B cell (primary cell): ENCODE data around the gene MAP7D1. TPM values are rescaled to one million over a fixed set of nuclear protein-coding genes. Genes with fewer than 3 reads are reported as not detected.
"Not testable (repeated sequence)": the region's sequence is repeated elsewhere in the genome, so short reads cannot be mapped to it uniquely, and the experiment has no call there.

Experiments
- ATAC-seq: fragments of 200-7000 bp; cut with Tn5 transposase; one replicate; pipeline ENCODE4 v1.10.0; 2021; ENCODE audit warnings: low read depth, mild to moderate bottlenecking, moderate number of reproducible peaks, moderate library complexity
- CTCF ChIA-PET: fragments of 350-600 bp; sonication (Branson Sonifier 250); formaldehyde crosslinking; loops from one replicate; lab custom pipeline; 2021; ENCODE audit warnings: antibody characterized with exemption, inconsistent platforms; lab: Charles Lee
- POLR2A ChIA-PET: fragments of 350-600 bp; sonication (Branson Sonifier 250); formaldehyde crosslinking; loops from one replicate; lab custom pipeline; 2021; ENCODE audit warnings: antibody characterized with exemption; lab: Charles Lee
- DNase-seq: peaks from one replicate; pipeline ENCODE4 v3.0.0; 2013
- H2AFZ ChIP-seq: 2 replicates; pipeline ENCODE4 v1.6.1; 2012; ENCODE audit warnings: mild to moderate bottlenecking, low read depth, low read length; ENCODE audit not compliant: insufficient read depth, poor library complexity, severe bottlenecking
- H3K27ac ChIP-seq, 2 donors: 1 replicate in 1 of 2; 2 replicates in 1 of 2; pipeline ENCODE4 v1.5.1; 2012 to 2013; ENCODE audit warnings: low read length in 2 of 2, mild to moderate bottlenecking in 2 of 2, moderate library complexity in 1 of 2
- H3K27me3 ChIP-seq, 4 experiments: fragments of 200-600 bp in 1 of 4; sonication (generic) in 1 of 4; replicated peaks in 1 of 4; 1 replicate in 2 of 4; 2 replicates in 2 of 4; pipeline versions ENCODE4 v1.6.1 to v1.7.0; 2013 to 2016; ENCODE audit warnings: low read length in 3 of 4, mild to moderate bottlenecking in 2 of 4, mixed read lengths in 1 of 4, moderate library complexity in 1 of 4; ENCODE audit not compliant: insufficient read depth in 4 of 4, control insufficient read depth in 3 of 4; ENCODE audit errors: control extremely low read depth in 1 of 4
- H3K36me3 ChIP-seq, 2 experiments: replicated peaks in 1 of 2; 1 replicate in 1 of 2; 2 replicates in 1 of 2; pipeline versions ENCODE4 v1.6.1 to v1.7.1; 2013; ENCODE audit warnings: low read length in 1 of 2; ENCODE audit not compliant: insufficient read depth in 2 of 2, control insufficient read depth in 1 of 2; ENCODE audit errors: control extremely low read depth in 1 of 2, extremely low read depth in 1 of 2
- H3K4me1 ChIP-seq, 2 donors: fragments of 200-600 bp in 1 of 2; sonication (generic) in 1 of 2; 1 replicate in 1 of 2; 2 replicates in 1 of 2; pipeline versions ENCODE4 v1.5.1 to v1.6.1; 2013 to 2017; ENCODE audit warnings: low read length in 2 of 2; ENCODE audit not compliant: control insufficient read depth in 2 of 2, insufficient read depth in 2 of 2
- H3K4me2 ChIP-seq: replicated peaks from 2 replicates; pipeline ENCODE3; 2012; ENCODE audit warnings: mild to moderate bottlenecking, low read depth, low read length; ENCODE audit not compliant: poor library complexity, severe bottlenecking
- H3K4me3 ChIP-seq, 5 experiments: fragments of 200-600 bp in 1 of 5; sonication (generic) in 1 of 5; 1 replicate in 3 of 5; 2 replicates in 2 of 5; pipeline versions ENCODE4 v1.5.1 to v1.7.0; 2011 to 2016; ENCODE audit warnings: low read length in 4 of 5, mild to moderate bottlenecking in 4 of 5, low read depth in 2 of 5, control low read depth in 1 of 5, moderate library complexity in 1 of 5; ENCODE audit not compliant: insufficient read depth in 1 of 5; ENCODE audit errors: control extremely low read depth in 1 of 5, extremely low read depth in 1 of 5
- H3K79me2 ChIP-seq: fragments of 200-600 bp; sonication (generic); one replicate; pipeline ENCODE4 v1.6.0; 2016; ENCODE audit warnings: low read length; ENCODE audit not compliant: control insufficient read depth, insufficient read depth
- H3K9ac ChIP-seq: fragments of 200-600 bp; sonication (generic); 2 replicates; pipeline ENCODE4 v1.6.1; 2017; ENCODE audit warnings: mild to moderate bottlenecking, low read length, moderate library complexity
- H3K9me3 ChIP-seq, 3 donors: one replicate each; pipeline versions ENCODE4 v1.6.1 to v1.7.1; 2013; ENCODE audit warnings: low read length in 2 of 3; ENCODE audit not compliant: control insufficient read depth in 2 of 3, insufficient read depth in 1 of 3; ENCODE audit errors: control extremely low read depth in 1 of 3
- H4K20me1 ChIP-seq: 2 replicates; pipeline ENCODE4 v1.6.0; 2012; ENCODE audit warnings: mild to moderate bottlenecking, low read length; ENCODE audit not compliant: insufficient read depth, control insufficient read depth, poor library complexity, severe bottlenecking
- H3K27ac Mint-ChIP-seq: one replicate; pipeline ENCODE4 v1.8.0; 2021; ENCODE audit warnings: mixed read lengths
- H3K27me3 Mint-ChIP-seq: one replicate; pipeline ENCODE4 v1.8.0; 2021; ENCODE audit warnings: mixed read lengths
- H3K4me1 Mint-ChIP-seq: one replicate; pipeline ENCODE4 v1.8.0; 2021; ENCODE audit warnings: mixed read lengths
- H3K4me3 Mint-ChIP-seq: one replicate; pipeline ENCODE4 v1.8.0; 2021; ENCODE audit warnings: mixed read lengths
- H3K9me3 Mint-ChIP-seq: one replicate; pipeline ENCODE4 v1.8.0; 2022; ENCODE audit warnings: mixed read lengths; ENCODE audit not compliant: insufficient read depth
- CTCF ChIP-seq: fragments of 200-600 bp; IDR thresholded peaks from one replicate; pipeline ENCODE4 v1.8.0; 2022; ENCODE audit warnings: antibody characterized with exemption, mild to moderate bottlenecking
- EZH2 ChIP-seq: IDR thresholded peaks from 2 replicates; pipeline ENCODE4 v1.6.1; 2012; ENCODE audit warnings: borderline replicate concordance, low read depth, mild to moderate bottlenecking, moderate library complexity, low read length; ENCODE audit not compliant: insufficient read depth, poor library complexity, severe bottlenecking
- WGBS: methylation state at CpG from one replicate; pipeline ENCODE4 v1.1.5; 2013; ENCODE audit warnings: missing lambda C conversion rate; ENCODE audit not compliant: insufficient coverage; 5-methylcytosine and 5-hydroxymethylcytosine counted together
- intact Hi-C: fragments of 100-400 bp; cut with micrococcal nuclease; formaldehyde crosslinking; loops from one replicate; pipeline ENCODE4 v1.10.0; 2022
- polyA plus RNA-seq: library from polyadenylated mRNA; depleted of rRNA; stranded (reverse); fragments of >200 nt; gene quantifications from 2 replicates; pipeline ENCODE4 v1.2.3, GENCODE V29; 2012
- small RNA-seq: library from RNA; depleted of rRNA; stranded (forward); fragments of <200 nt; gene quantifications from one replicate; pipeline ENCODE3, GENCODE V24; 2012; ENCODE audit warnings: low replicate concordance, low read depth; ENCODE audit not compliant: insufficient read length
- total RNA-seq, 2 donors: library from RNA; stranded (reverse); fragments of 120-200 nt in 1 of 2; gene quantifications; 1 replicate in 1 of 2; 2 replicates in 1 of 2; pipeline versions ENCODE4 v1.2.3 to v1.2.4, GENCODE V29; 2013 to 2022

The MAP7D1 gene
- total and polyA plus RNA-seq, 2 donors (not counting 1 experiment from before 2014, with no cell fraction given): 44.2 to 65.2 TPM

- Mint-ChIP-seq H3K27me3 (no peaks in the 10 kb centered on the region), H3K4me3 (peak overlapping the region; percentile 98), H3K9me3 (no peaks in the 10 kb centered on the region), H3K27ac (peak overlapping the region; percentile 100), H3K4me1 (peaks cover 34% of the 10 kb centered on the region)
- TF ChIP-seq CTCF: no peak
- no peak for TF ChIP-seq EZH2
- Histone ChIP-seq H3K27ac (peak overlapping the region; percentile 87 to 100), H3K9me3 (no peaks in the 10 kb centered on the region), H3K4me2 (peak overlapping the region; percentile 91), H4K20me1 (peaks cover 12% of the 10 kb centered on the region), H3K4me3 (peak overlapping the region; percentile 77 to 95 (median 84)), H3K27me3 (no peaks in the 10 kb centered on the region), H3K4me1 (peaks cover 22 to 45% of the 10 kb centered on the region in 2 donors), H3K79me2 (peaks cover 60% of the 10 kb centered on the region), H3K9ac (peak overlapping the region; percentile 93), H3K36me3 (peaks cover 0 to 37% of the 10 kb centered on the region in 2 experiments), H2AFZ (no peak overlapping the region)
- no peak for ATAC-seq
- POLR2A ChIA-PET: interaction anchor here (0.9 to 3.3 kb wide), 4 partner anchors 8 to 76 kb away, joined by 3 to 21 read pairs (median 4); partner anchors contain the start of gene TRAPPC3
- DNase-seq: no peak
- WGBS: 23% methylated on average over 5 of the region's 10 CpGs
- intact Hi-C loops: no loop called here
- CTCF ChIA-PET: interaction anchor here (2.0 to 3.3 kb wide), 4 partner anchors 12 to 75 kb away, joined by 4 to 32 read pairs (median 16); partner anchors contain the start of gene TRAPPC3
Measured at GRCh38 chr1:36225283-36225899, 69.4 kb downstream of the MAP7D1 start.

- H3K9me3 ChIP-seq, H3K9me3 Mint-ChIP-seq, CTCF ChIA-PET, H3K4me3 ChIP-seq, H3K27me3 Mint-ChIP-seq, H2AFZ ChIP-seq, H3K4me2 ChIP-seq, ATAC-seq, H3K27me3 ChIP-seq, H3K4me3 Mint-ChIP-seq, POLR2A ChIA-PET, DNase-seq: not testable (repeated sequence)
- H3K4me1 Mint-ChIP-seq: peaks cover 64% of the 10 kb centered on the region
- peaks cover 6 to 57% of the 10 kb centered on the region in 2 experiments for H3K36me3 ChIP-seq
- 93% methylated on average over 3 of the region's 12 CpGs for WGBS
- intact Hi-C loops: loop anchor here (5.0 kb wide), 1 partner anchor 37 kb away; no protein-coding TSS in a partner anchor
- peaks cover 100% of the 10 kb centered on the region for H3K79me2 ChIP-seq
- H3K9ac ChIP-seq: peak overlapping the region; percentile 26
- H4K20me1 ChIP-seq: peaks cover 31% of the 10 kb centered on the region
- H3K27ac ChIP-seq: peak overlapping the region in 1 of 2 donors; percentile 94
- H3K4me1 ChIP-seq: peaks cover 58 to 77% of the 10 kb centered on the region in 2 donors
- H3K27ac Mint-ChIP-seq: peak overlapping the region; percentile 76
Measured at GRCh38 chr1:36230279-36230678, 74.3 kb downstream of the MAP7D1 start.

Small RNA genes lying within 50 kb of the gene (small RNA-seq; reads per million reads assigned to genes)
- not detected for gene RN7SL131P

Other genes with a start within 250 kb of the MAP7D1 start
- gene AGO3, start 225.1 kb upstream of the MAP7D1 start, total RNA-seq: 44.9 and 52.5 TPM in 2 replicates
- 5.1 and 9.0 TPM in 2 replicates for gene AGO3, start 225.1 kb upstream of the MAP7D1 start, polyA plus RNA-seq
- gene TEKT2, start 72.1 kb upstream of the MAP7D1 start, total RNA-seq: not detected in 2 replicates
- gene TEKT2, start 72.1 kb upstream of the MAP7D1 start, polyA plus RNA-seq: 0.25 TPM in 1 of 2 replicates, not detected in the other
- 20.9 and 24.0 TPM in 2 replicates for gene ADPRS, start 67.3 kb upstream of the MAP7D1 start, total RNA-seq
- gene ADPRS, start 67.3 kb upstream of the MAP7D1 start, polyA plus RNA-seq: 15.0 and 17.4 TPM in 2 replicates
- gene COL8A2, start 30.9 kb upstream of the MAP7D1 start, total RNA-seq: 0.17 TPM in 2 replicates
- gene COL8A2, start 30.9 kb upstream of the MAP7D1 start, polyA plus RNA-seq: not detected in 2 replicates
- gene TRAPPC3, start 6.7 kb upstream of the MAP7D1 start, total RNA-seq: 42.1 and 45.2 TPM in 2 replicates
- gene TRAPPC3, start 6.7 kb upstream of the MAP7D1 start, polyA plus RNA-seq: 40.5 and 50.3 TPM in 2 replicates
- 153 and 159 TPM in 2 replicates for gene THRAP3, start 68.3 kb downstream of the MAP7D1 start, total RNA-seq
- 34.5 and 64.1 TPM in 2 replicates for gene THRAP3, start 68.3 kb downstream of the MAP7D1 start, polyA plus RNA-seq
- 1.8 and 2.6 TPM in 2 replicates for gene SH3D21, start 150.2 kb downstream of the MAP7D1 start, total RNA-seq
- 0.49 and 0.79 TPM in 2 replicates for gene SH3D21, start 150.2 kb downstream of the MAP7D1 start, polyA plus RNA-seq
- gene EVA1B, start 167.5 kb downstream of the MAP7D1 start, total RNA-seq: 1.4 and 2.9 TPM in 2 replicates
- 0.67 and 1.2 TPM in 2 replicates for gene EVA1B, start 167.5 kb downstream of the MAP7D1 start, polyA plus RNA-seq
- gene STK40, start 229.8 kb downstream of the MAP7D1 start, total RNA-seq: 69.1 and 72.8 TPM in 2 replicates
- gene STK40, start 229.8 kb downstream of the MAP7D1 start, polyA plus RNA-seq: 53.1 and 53.5 TPM in 2 replicates
- 70.6 and 73.5 TPM in 2 replicates for gene LSM10, start 241.7 kb downstream of the MAP7D1 start, total RNA-seq
- 69.3 and 136 TPM in 2 replicates for gene LSM10, start 241.7 kb downstream of the MAP7D1 start, polyA plus RNA-seq